Heart left ventricle (tissue), 16 donors: Measurements from ENCODE around the gene SHTN1. TPM values are rescaled to one million over a fixed set of nuclear protein-coding genes. Genes with fewer than 3 reads are reported as not detected.

Experiments
- ATAC-seq, 4 donors: fragments of 200-7000 bp; cut with Tn5 transposase; one replicate each; pipeline ENCODE4 v1.9.1; 2020 to 2022; ENCODE audit warnings: moderate library complexity in 4 of 4, mild to moderate bottlenecking in 3 of 4, moderate number of reproducible peaks in 1 of 4
- DNase-seq, 5 donors: peaks; one replicate each; pipeline ENCODE4 v3.0.0-alpha.2; 2020
- H3K27ac ChIP-seq, 12 donors: fragments of 200-600 bp; sonication (generic) in 4 of 12; one replicate each; pipeline versions ENCODE4 v1.5.0 to v1.8.0; 2016 to 2022; ENCODE audit warnings: mild to moderate bottlenecking in 2 of 12
- H3K27me3 ChIP-seq, 9 donors: fragments of 200-600 bp; sonication (generic) in 2 of 9; one replicate each; pipeline versions ENCODE4 v1.5.1 to v1.8.0; 2016 to 2022; ENCODE audit warnings: mild to moderate bottlenecking in 3 of 9
- H3K36me3 ChIP-seq, 9 donors: fragments of 200-600 bp; sonication (generic) in 2 of 9; one replicate each; pipeline versions ENCODE4 v1.5.0 to v1.8.0; 2018 to 2022; ENCODE audit warnings: mild to moderate bottlenecking in 2 of 9
- H3K4me1 ChIP-seq, 12 donors: fragments of 200-600 bp; sonication (generic) in 4 of 12; one replicate each; pipeline versions ENCODE4 v1.5.0 to v1.8.0; 2016 to 2022; ENCODE audit warnings: mild to moderate bottlenecking in 3 of 12
- H3K4me3 ChIP-seq, 12 donors: fragments of 200-600 bp; sonication (generic) in 4 of 12; one replicate each; pipeline versions ENCODE4 v1.5.0 to v1.8.0; 2017 to 2022; ENCODE audit warnings: mild to moderate bottlenecking in 9 of 12, moderate library complexity in 4 of 12
- H3K9me3 ChIP-seq, 12 donors: fragments of 200-600 bp; sonication (generic) in 4 of 12; one replicate each; pipeline versions ENCODE4 v1.5.0 to v1.8.0; 2016 to 2022; ENCODE audit warnings: mild to moderate bottlenecking in 1 of 12
- POLR2A ChIP-seq, 2 donors: fragments of 450-650 bp; IDR thresholded peaks; one replicate each; pipeline ENCODE4 v1.6.1; 2017; ENCODE audit warnings: antibody characterized with exemption in 2 of 2, mild to moderate bottlenecking in 2 of 2, moderate library complexity in 2 of 2
- WGBS, 4 donors: extraction: QIAGEN DNeasy Blood & Tissue Kit in 2 of 4; methylation state at CpG; one replicate each; pipeline versions ENCODE4 v1.1.5 to v1.1.7; 2013 to 2018; 5-methylcytosine and 5-hydroxymethylcytosine counted together
- intact Hi-C, 10 donors: fragments of 100-400 bp; cut with DNase I; formaldehyde crosslinking; loops; one replicate each; pipeline versions ENCODE4 v1.11.1 to v1.14.2; 2022
- polyA plus RNA-seq, 2 donors: library from polyadenylated mRNA; stranded (reverse); fragments of 200-250 nt; gene quantifications; one replicate each; pipeline ENCODE4 v1.2.3, GENCODE V29; 2013
- total RNA-seq, 9 donors: library from RNA; depleted of rRNA in 2 of 9; stranded (reverse); fragments of >200 nt in 2 of 9; fragmentation: NEBNext Ultra II Directional in 3 of 9; extraction: Animal tissue kit (Norgen Biotek cat#: 25700) in 3 of 9; gene quantifications; one replicate each; pipeline versions ENCODE4 v1.1.0 to v1.2.4, GENCODE V29; 2016 to 2023
- TF ChIP-seq, protein P1 (sequence below), 12 donors: fragments of 200-600 bp; sonication (generic) in 4 of 12; IDR thresholded peaks; one replicate each; pipeline versions ENCODE4 v1.5.0 to v1.8.0; 2018 to 2022; ENCODE audit warnings: antibody characterized with exemption in 12 of 12, mild to moderate bottlenecking in 5 of 12
- donor health status: ischemic (EF 13 %, LVEDD 7.1; RV severe dilation, severe dysfunction).
- donor health status: healthy with polysubstance abuse.
- donor health status: DM: no; HTN: yes; CAD: no.
- donor health status: DM: no; HTN: no; CAD: no.
- donor health status: ischemic (EF 25% LVEDD 6.9; RV normal size, moderate dysfunction).
- donor health status: ischemic (EF 25% LVEDD 5.7; RV mildly dilated, moderate dysfunction).
- donor health status: healthy.
- donor health status: DM: yes; HTN: yes; CAD: no.
- donor health status: ischemic (EF 35%, LVEDD 5.7; RV mildly dilated, moderate dysfunction).
- donor health status: nonischemic (EF 11% LVEDD 7.7; RV severe dilation, severe dysfunction).
- donor health status: DM: yes; HTN: yes; CAD: no.
- donor health status: PGD.
- donor health status: ischemic (EF 29% LVEDD 5.4; RV normal size, mild dysfunction).
- donor health status: nonischemic (EF 23%, LVEDD 6.1; RV moderate dilation, normal function).

SHTN1 gene
- total and polyA plus RNA-seq, 11 donors = 1.2 to 16.5 (median 2.5) TPM

DNA sequence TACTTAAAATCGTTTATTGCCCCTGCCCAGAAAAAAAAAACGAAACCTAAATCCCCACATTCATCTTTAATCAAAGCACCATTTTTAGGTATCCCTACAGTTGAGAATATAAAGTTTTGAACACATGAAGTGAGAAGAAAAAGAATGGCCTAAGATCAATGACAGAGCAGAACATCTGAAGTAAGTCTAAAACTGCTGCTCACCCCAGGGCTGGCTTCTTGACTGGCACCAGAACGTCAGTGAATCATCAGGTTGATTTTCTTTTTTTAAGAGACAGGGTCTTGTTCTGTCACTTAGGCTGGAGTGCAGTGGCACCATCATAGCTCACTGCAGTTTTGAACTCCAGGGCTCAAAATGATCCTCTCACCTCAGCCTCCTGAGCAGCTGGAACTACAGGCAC is 24.9 kb downstream of the SHTN1 start:
- H3K4me3 ChIP-seq = no peak overlapping the region
- H3K4me1 ChIP-seq = no peaks in the 10 kb centered on the region
- ATAC-seq (no peak), DNase-seq (no peak)
- WGBS, 4 donors = 64 to 73% (median 66%) methylated on average over 3 of the region's 3 CpGs
- H3K36me3 ChIP-seq = no peaks in the 10 kb centered on the region
- TF ChIP-seq, protein P1, sequence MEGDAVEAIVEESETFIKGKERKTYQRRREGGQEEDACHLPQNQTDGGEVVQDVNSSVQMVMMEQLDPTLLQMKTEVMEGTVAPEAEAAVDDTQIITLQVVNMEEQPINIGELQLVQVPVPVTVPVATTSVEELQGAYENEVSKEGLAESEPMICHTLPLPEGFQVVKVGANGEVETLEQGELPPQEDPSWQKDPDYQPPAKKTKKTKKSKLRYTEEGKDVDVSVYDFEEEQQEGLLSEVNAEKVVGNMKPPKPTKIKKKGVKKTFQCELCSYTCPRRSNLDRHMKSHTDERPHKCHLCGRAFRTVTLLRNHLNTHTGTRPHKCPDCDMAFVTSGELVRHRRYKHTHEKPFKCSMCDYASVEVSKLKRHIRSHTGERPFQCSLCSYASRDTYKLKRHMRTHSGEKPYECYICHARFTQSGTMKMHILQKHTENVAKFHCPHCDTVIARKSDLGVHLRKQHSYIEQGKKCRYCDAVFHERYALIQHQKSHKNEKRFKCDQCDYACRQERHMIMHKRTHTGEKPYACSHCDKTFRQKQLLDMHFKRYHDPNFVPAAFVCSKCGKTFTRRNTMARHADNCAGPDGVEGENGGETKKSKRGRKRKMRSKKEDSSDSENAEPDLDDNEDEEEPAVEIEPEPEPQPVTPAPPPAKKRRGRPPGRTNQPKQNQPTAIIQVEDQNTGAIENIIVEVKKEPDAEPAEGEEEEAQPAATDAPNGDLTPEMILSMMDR (IDR thresholded peaks at IDR 0.05) = no peak
- no peak for TF ChIP-seq POLR2A (IDR thresholded peaks at IDR 0.05)
- no peak overlapping the region for H3K27ac ChIP-seq
- intact Hi-C loops = no loop called here
- H3K9me3 ChIP-seq = no peaks in the 10 kb centered on the region
- no peaks in the 10 kb centered on the region for H3K27me3 ChIP-seq

DNA sequence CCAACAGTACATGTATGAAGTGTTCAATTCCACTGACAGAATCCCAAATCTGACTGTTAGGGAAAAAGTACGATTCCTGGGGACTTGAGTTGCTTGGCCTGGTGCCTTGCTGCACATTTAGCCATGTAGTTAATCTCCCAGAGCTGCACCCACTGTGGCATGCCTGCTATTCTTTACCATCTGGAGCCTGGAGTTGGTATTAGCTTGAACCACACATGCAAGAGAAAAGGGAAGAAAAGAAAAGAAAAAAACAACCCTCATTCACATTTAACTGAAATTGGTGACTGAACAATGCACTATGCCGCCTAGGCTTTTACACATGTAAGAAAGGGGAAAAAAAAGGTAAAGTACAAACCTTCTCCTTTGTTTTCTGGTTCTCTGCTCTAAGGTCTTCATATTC is 26.1 kb downstream of the SHTN1 start:
- no peaks in the 10 kb centered on the region for H3K9me3 ChIP-seq
- H3K27ac ChIP-seq = no peak overlapping the region
- no peaks in the 10 kb centered on the region for H3K4me1 ChIP-seq
- H3K27me3 ChIP-seq = no peaks in the 10 kb centered on the region
- no peak overlapping the region for H3K4me3 ChIP-seq
- ATAC-seq (no peak), DNase-seq (no peak)
- no peaks in the 10 kb centered on the region for H3K36me3 ChIP-seq
- 75 to 84% (median 81%) methylated on average over 2 of the region's 2 CpGs for WGBS, 4 donors
- no peak for TF ChIP-seq POLR2A (IDR thresholded peaks at IDR 0.05)
- TF ChIP-seq, protein P1 (IDR thresholded peaks at IDR 0.05) = no peak
- intact Hi-C loops = no loop called here

DNA sequence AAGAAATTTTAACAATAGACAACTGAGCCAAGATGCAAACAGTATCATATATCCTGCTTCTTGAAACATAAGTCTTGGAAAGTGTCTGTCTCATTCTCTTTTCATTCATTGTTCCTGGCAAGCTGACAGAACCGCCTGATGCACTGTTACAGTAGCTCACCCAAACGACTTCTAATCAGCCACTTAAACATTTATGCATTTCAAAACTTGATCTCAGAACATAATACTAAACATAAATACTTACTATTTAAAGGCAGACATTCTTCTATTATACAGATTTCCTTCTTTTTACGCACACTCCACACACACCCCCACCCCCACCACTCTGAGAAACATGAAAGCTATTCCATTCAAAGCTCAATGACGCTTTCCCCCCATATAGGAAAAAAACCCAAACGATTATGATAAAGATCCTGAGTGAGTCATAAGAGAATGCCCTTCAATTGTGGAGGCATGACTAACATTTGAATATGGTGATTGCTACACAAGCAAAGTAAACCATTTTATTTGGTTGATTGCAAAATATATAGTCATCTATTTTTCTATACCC is 30.5 kb downstream of the SHTN1 start:
- Histone ChIP-seq H3K4me1 (no peaks in the 10 kb centered on the region), H3K27me3 (no peaks in the 10 kb centered on the region), H3K36me3 (no peaks in the 10 kb centered on the region), H3K4me3 (no peak overlapping the region), H3K9me3 (no peaks in the 10 kb centered on the region), H3K27ac (no peak overlapping the region)
- WGBS, 4 donors = 39 to 46% (median 44%) methylated on average over 5 of the region's 5 CpGs
- intact Hi-C loops = no loop called here
- no peak for TF ChIP-seq POLR2A (IDR thresholded peaks at IDR 0.05)
- TF ChIP-seq, protein P1 (IDR thresholded peaks at IDR 0.05) = no peak
- ATAC-seq (no peak), DNase-seq (no peak)

DNA sequence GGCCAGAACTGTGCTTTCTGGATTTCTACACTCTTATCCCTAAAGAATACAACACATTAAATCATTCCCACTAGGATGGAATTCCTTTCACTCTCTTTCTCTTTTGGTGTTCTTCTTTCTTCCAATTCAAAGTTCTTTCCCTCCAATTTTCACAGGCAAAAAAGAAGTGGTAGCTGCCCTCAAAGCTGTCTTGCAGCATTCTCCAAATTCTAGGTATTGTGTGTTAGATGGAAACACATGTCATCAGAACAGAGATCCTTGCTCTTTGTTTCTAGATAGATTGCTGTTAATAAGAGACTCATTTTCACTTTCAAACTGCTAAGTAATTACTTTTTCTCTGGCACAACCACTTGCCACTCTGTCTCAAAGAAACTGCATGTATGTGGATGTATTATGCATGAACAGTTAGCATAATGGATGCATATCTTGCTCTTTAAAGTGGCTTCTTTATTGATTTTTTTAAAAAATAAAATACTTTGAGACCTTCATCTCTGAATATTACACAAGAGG is 31.0 kb downstream of the SHTN1 start:
- H3K36me3 ChIP-seq = no peaks in the 10 kb centered on the region
- no peaks in the 10 kb centered on the region for H3K9me3 ChIP-seq
- no peaks in the 10 kb centered on the region for H3K4me1 ChIP-seq
- no peaks in the 10 kb centered on the region for H3K27me3 ChIP-seq
- TF ChIP-seq, protein P1 (IDR thresholded peaks at IDR 0.05) = no peak
- no peak for TF ChIP-seq POLR2A (IDR thresholded peaks at IDR 0.05)
- DNase-seq (no peak), ATAC-seq (no peak)
- no peak overlapping the region for H3K27ac ChIP-seq
- H3K4me3 ChIP-seq = no peak overlapping the region
- intact Hi-C loops = no loop called here
